AG08395 (cell line): ENCODE measurements around the gene GPC3.
"Not testable (repeated sequence)": the region's sequence is repeated elsewhere in the genome, so short reads cannot be mapped to it uniquely, and the experiment has no call there.

Experiments used
- DNase-seq: peaks from one replicate; pipeline ENCODE4 v3.0.0; 2012; ENCODE audit warnings: mixed read lengths, low spot score

The GPC3 gene

DNA sequence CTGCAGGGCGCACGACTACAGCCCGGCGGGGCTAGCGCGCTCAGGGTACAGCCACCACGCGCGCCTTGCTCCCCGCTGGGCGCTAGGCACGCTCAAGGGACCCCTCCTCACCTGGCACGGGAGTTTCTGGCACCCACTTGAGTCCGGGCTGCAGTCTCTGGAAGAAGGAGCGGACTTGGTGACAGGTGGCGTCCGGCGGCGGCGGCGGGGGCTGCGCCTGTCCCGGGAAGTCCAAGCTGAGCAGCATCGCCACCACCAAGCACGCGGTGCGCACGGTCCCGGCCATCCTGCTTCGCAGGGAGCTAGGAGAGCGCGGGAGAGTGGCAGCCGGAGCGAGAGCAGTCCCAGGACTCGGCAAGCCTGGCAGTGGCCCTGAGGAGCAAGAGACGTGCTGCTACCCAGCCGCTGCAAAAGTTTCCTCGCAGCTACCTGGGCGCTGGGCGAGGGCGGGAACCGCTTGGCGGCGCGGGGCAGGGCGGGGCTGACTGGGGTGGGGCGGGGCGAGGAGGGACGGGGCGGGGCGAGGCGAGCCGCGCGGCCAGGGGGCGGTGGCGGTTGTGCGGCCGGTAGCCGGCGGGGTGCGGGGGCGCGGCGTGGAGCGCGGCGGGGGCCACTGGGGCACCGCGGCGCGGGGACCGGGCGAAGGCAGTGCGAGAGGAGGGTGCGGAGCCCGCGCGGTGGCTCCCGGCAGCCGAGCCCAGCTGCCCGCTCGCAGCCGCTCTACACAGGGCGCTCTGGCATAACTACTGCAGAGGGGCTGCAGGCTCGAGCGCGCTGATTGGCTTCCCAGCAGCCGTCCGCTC, at the start of gene GPC3:
GPC3 (minus strand) TSS at position 431 of the 803 bp plus-strand sequence.
- DNase-seq, result no peak

DNA sequence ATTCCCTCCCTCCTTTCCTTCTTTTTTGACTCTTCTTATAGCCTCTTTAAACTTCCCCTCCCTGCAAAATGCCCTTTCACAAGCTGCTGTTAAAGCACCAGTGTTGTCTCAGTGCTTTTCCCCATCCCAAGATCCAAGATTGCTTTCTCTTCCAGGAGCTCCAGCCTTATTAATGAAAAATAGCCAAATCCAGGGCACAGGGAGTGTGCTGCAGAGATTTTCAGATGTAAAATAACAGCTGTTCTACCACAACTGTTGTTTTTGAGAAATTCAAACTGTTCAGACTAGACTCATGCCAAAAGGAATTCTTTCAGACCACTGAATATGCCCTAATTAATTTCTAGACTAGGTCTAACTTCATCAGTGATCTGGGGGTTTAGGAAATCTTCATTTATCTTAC, 47.0 kb upstream of the GPC3 start:
- DNase-seq, result no peak

DNA sequence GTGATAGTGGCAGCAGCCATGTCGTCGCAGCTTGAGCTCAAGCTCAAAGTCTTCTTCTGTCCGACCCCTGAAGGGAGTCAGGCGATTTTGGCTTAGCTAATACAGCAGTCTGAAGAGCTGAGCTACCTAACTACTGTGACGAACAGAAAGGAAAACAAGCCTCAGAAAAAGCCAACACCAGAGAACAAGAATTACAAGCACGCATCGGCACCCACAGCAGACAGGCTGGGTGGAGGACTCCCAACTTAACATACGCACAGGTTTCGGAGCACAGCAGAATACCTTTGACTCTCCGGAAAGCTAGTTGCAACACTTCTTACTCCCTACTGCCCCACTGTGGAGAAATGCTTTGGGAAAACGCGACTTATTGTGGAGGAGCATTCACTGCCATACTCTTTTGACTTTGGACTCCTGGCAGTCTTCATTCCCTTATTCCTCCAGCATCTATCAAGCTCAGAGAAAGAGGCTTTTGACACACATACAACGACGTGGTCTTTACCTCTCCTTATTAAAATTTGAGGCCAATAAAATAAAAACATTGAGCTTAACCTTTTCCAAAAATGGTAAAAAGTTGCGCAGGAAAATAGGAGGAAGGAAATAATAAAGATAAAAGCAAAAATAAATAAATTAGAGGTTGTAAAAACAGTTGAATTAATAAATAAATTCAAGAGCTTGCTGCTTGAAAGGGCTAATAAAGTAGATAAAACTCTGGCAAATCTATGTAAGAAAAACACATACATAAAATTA, 41.3 kb upstream of the GPC3 start:
- DNase-seq, result peak; percentile 19

DNA sequence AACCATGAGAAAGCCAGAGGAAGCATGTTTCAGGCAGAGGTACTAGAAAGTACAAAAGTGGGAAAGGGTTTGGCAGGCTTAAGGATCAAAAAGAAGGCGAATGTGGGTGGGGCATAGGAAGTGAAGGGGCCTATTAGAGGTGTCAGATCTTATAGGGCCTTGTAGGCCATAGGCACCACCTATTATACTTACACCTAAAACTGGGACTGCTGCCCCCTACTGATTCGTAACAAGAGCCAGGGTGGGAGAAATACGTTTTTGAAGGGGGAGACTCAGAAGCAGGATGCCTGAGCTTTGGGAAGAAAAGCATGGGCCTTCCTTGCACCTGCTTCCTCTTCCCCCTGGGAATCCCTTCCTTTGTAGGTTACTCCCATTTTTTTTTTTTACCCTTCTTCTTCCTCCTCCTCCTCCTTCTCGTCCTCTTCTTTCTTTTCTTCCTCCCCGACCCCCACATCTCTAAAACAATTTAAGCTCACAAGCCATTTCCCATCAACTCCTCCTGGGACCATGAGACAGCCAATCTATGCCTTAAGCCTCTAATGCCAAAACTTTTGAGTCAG, 40.7 kb upstream of the GPC3 start:
- DNase-seq, result no peak

DNA sequence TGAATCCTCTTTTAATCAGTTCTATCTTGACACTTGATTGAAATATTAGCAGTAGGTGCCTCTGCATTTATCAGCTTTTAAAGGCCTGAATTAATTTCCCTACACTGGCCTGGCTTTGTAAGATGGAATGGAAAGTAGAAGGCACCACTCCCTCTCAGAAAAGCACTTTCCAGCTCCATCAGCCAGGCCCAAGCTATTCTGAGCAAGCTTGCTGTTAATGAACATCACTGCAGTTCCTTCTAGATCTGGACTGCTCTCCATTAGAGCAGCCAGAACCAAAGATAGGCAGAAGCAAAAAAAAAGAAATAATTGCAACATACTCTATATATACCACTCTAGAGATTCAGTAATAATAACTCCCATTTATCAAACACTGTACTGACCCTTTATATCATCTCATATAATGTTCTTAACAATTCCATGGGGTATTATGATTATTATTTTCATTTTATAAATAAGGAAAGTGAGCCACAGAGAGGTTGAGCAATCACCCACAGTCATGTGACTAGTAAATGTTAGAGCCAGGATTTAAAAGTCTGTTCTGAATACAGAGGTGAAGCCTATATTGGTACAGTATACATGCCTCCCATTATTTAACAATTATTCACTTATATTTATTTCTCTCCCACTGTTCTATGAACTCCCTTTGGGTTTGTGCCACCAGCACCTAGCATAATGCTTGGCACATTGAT, 39.4 kb upstream of the GPC3 start:
- DNase-seq, result no peak

DNA sequence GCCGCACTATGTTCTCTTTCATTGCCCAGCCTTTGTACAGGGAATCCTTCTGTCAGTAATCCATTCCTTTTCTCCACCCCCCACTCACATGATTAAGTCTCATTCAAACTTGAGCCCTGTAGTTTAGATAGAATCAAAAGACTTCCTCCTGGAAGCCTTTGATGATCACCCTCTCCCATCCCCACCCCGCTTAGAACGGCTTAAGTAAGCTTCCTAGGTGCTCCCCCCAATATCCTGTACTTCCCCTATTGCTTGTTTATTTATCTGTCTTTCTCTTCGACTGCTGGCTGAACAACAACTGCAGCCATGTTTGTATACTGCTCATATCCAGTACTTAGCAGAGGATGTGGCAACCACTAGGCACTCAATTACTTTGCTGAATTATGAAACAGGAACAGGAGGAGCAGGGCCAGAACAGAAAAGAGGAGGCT, 38.5 kb upstream of the GPC3 start:
- no peak for DNase-seq

DNA sequence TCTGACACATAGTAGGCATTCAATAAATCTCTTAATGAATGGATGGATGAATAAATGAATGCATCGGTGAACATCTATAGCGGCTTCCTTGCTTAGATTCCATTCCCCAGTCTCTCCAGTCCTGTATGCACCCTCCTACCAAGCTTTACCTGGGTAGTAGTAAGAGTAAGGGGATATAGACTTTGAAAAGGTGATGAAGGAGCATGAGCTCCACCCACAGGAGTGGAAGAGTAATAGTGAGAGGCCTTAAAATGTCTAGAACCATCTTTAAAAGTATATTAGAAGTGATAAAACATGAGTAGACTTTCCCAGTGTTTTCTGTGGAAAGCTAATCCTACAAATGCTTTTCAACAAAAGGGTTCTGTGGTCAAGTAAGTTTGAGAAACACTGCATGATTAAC, 35.5 kb upstream of the GPC3 start:
- no peak for DNase-seq

DNA sequence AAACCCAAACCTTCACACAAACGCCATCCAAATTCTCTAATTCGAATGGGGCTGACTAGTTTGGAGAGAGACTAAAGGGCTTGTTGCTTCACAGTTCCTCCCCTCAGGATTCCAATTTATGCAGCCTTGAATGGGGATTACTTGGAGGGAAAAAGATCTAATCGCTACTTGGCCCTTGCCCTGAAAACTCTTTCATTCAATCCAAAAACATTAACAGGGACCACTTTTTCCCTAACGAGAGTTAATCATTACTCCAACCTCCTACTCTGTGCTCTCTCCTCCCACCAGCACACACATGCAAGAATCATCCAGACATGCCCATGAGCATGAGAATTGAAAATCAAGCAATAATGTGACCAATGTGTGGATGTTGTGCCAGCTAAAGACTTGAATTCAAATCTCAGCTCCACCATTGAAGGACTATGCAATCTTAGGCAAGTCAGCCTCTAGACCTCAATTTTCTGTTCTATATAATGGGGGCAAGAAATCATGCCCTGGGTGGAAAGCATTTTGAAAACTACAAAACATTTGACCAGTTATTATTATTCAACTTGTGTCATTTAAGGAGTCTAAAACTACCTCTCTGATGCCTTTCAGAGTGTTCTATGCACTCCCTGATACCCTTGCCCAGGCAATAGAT, 34.3 kb upstream of the GPC3 start:
- DNase-seq, result no peak

DNA sequence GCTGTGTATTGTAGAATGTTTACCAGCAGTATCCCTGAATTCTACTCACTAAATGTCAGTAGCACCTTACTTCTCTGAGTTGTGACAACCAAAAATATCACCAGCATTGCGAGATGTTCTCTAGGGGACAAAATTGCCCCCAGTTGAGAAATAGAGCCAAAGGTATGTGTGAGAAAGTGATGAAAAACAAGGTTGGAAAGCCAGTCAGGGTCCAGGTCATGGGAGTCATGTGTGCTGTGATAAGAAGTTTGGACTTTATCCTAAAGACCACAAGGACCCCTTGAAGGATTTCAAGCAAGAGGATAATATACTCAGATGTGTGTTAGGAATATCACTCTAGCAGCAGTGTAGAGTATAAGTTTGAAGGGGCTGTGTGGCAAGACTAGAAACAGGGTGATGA, 30.9 kb upstream of the GPC3 start:
- not testable (repeated sequence) for DNase-seq

DNA sequence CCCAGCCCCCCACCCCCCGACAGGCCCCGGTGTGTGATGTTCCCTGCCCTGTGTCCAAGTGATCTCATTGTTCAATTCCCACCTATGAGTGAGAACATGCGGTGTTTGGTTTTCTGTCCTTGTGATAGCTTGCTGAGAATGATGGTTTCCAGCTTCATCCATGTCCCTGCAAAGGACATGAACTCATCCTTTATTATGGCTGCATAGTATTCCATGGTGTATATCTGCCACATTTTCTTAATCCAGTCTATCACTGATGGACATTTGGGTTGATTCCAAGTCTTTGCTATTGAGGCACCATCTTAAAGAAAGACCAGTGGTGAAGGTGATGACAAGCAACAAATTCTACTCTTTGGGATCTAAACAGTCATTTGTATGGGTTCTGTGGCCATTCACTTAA, 30.1 kb upstream of the GPC3 start:
- DNase-seq, result not testable (repeated sequence)

DNA sequence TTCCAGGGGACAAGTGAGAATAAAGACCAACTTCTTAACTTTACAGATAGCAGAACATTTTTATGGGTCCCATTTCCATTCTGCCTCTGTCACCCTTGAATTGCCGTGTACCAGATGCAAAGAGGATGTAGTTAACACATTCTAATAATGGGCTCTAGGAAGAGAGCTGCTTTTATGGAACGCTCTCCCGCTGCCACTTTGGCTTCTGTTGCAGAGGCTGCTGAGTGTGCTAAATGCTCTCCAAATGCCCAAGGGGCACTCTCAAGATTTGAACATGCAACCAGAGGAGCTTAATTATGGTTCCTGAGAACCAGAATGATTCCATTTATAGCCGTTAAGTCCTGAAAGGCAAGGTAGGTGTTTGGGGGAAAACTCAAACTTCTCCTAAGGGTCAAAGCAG, 28.1 kb upstream of the GPC3 start:
- DNase-seq, result no peak

DNA sequence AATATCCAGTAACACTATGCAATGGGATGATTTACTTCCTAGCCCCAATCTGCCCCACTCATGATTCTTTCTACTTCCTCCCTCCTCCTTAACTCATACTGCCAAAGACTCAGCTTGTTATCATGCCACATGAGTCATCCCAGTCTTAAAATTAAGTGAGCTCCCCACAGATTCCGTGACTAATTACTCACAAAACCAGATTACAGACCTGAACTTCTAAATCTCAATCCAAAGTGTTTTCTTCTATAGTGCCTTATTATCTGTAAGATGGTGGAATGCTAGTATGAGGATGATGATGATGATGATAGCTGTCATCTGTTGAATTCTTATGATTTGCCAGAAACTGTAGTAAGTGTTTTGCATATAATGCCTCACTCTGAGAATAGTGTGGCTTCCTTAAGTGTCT, 27.7 kb upstream of the GPC3 start:
- DNase-seq, result no peak

DNA sequence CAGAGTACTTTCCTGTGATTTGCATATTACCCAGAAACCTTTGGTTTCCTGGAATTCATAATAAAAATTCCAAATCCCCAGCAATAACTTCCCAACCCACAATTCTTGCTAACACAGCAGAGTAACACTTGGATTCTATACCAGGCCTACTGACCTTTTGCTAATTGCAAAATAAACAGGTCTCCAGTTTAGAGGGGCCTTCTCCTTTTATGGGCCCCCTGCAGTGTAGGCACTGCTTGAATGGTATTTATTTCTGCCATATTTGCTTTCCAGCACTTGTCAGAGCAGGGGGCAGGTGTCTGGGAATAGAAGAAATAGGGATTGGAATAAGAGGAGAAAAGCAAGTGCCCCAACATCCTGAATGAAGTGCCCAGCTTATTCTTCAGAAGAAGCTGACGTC, 25.3 kb upstream of the GPC3 start:
- no peak for DNase-seq

DNA sequence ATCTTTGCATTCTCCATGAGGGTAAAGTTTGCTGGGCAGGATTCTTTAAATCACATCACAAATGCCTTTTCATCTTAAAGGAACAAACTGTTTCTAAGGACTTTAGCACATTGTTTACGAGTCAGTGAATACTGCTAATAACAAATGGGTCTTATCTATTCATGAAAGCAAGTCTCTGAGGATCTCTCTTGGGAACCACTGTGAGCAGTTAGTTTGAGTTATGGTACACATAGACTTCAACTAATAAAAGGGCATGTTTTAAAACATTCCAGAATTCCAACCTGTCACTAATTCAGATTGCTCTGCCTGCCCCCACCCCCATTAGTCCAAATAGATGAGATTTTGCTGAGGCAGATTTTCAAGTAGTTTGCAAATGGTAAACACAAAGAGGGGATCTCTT, 22.3 kb upstream of the GPC3 start:
- DNase-seq, result no peak

DNA sequence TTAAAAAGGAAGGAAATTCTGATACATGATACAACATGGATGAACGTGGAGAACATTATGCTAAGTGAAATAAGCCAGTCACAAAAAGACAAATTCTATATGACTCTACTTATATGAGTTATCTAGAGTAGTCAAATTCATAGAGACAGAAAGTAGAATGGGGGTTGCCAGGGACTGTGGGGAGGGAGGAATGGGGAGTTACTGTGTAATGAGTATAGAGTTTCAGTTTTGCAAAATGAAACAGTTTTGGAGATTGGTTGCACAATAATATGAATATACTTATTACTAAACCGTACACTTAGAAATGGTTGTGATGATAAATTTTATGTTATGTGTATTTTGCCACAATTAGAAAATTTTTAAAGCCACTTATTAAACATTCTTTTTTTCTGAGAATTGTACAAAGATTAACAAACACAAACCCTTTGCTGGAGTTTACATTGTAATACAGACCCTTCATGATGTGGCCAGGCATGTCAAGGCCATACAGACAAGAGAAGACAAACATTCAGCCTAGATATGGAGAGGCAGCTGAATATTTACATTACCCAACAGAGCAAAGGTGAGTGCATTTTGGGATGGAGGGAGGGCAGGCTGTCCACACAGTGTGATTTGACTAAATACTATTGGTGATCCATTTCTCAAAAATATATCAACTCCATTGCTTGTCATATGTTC, 21.2 kb upstream of the GPC3 start:
- no peak for DNase-seq

DNA sequence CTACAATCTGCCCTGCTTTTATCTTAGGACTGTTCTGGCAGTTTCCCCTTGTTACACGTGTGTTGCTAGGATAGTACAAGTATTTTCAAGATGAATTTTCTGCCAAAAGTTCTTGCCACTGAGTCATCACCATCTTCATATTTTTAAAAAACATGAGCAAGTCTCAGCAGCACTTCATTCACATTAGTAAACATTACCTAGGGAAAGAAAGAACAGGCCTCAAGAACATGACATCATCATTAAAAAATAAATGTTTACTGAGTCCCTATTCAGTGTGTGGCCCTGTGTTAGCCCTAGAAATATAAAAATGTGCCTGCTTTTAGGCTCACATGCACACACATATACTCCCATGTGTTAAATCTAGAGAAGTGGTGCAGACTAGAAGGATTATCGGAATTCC, 18.7 kb upstream of the GPC3 start:
- DNase-seq, result no peak

DNA sequence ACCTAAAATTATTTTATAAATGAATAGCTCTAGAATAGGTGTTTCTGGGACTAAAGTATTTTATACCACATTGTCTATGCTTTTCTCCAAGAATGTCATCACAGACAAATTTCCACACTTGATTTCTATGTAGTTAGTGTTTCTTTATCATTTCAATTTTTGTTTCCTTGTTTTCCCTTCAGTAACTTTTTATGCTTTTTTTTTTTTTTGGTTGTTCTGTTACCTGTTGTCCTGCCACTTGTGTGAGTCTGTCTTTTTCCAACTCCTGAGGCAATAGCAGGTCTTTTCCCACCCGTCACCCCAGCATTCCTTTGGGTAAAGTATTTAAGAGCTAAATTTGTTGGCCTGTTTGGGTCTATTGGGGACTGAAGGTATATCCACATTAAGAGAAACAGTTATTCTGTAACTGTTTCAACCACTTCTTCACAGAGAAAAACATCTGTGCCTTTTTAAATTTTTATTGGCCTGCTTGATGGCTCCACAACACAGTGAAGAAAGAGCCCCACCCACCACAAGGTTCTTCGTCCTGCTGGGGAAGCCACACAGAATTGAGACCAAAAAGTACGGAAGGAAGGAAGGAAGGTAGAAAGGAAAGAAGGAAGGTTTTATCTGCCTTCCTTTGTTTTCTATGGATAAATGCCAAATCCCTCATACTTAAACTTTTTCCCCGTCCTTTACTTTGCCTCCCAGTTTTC, 17.7 kb upstream of the GPC3 start:
- DNase-seq, result no peak

DNA sequence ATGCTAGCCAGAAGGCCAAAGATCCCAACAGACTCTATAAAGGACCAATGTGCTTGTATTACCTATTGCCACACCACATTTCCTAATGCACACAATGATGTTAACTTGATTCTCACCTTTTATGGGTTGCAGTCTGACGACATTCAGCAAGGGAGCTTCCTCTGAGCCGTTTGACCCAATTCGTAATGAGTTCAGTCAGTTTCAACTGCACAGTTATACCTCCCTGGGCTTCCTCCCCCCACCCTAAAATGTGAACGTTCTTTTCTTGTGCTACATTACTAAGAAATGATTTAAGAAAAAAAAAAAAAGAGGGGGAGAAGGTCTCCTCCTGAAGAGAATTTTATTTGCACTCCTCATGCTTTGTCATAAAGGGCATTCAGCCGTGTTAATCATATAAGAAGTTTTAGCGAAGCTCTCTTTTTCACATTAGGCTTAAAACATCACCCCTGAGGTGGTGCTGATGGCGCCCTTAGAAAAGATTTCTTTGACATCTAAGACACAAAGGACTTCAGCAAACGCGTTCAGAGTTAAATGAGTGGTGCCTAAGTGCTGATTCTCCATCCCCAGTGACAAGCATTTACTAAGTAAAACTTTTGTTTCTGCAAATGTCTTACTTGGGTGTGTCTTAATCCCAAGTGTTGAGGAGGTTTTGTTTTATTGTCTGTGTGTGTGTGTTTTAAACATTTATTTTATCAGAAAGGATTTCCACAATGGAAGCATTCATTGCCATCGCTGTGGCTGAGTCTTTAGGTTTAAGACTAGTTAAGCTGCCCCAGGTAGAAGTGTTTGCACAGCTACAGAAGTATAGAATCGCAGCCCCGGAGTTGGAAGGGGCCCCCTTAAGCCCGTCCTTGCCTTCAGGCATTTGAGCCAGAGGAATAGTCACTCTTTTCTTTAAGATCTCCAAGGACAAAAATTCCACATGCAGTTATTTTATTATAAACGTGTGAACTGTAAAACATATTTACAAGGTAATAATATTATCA, 15.2 kb upstream of the GPC3 start:
- no peak for DNase-seq

DNA sequence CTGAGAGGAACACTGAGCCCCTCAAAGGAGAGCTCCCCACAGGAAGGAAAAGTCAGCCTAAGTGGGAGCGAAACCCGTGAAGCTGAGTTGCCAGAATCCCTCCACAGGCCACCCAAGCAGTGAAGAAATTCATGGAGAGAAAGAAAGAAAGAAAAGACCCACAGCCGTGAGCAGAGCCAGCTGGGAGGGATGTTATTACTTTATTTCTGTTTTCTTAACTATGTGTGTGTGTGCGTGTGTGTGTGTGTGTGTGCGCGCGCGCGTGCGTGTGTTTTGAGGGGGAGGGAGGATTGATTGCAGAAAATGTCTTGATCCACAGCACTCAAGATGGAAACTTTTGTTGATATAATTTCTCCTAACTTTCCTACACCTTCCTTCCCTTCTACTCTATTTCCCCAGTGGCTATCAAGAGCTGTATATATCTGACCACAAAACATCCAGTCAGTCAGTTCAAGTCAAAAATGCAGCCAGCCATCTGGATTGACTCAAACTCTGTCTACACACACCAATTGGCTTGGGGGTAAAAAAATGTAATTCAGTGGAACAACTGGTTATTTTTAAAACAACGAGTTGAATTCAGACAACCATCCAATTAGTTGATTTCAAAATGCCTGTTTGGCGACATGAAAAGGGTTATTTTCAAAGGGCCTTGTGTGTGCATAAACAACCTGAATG, 13.8 kb upstream of the GPC3 start:
- no peak for DNase-seq
